SK-N-SH (cell line): ENCODE data around the gene RAB7A.

ENCODE experiments used
- CTCF ChIP-seq: fragments of 200-600 bp; sonication (generic); IDR thresholded peaks from 2 replicates; pipeline ENCODE4 v1.6.1; 2017; ENCODE audit warnings: antibody characterized with exemption, mild to moderate bottlenecking, moderate library complexity
- MAX ChIP-seq: IDR thresholded peaks from 2 replicates; pipeline ENCODE4 v1.4.0; 2012; ENCODE audit warnings: low read depth
- POLR2AphosphoS5 ChIP-seq: IDR thresholded peaks from 2 replicates; pipeline ENCODE4 v1.6.1; 2012; ENCODE audit warnings: low read depth, low read length
- RFX5 ChIP-seq: IDR thresholded peaks from 2 replicates; pipeline ENCODE4 v1.6.1; 2012; ENCODE audit warnings: mild to moderate bottlenecking, improper control_type of control experiment, low read length
- SMC3 ChIP-seq: IDR thresholded peaks from 2 replicates; pipeline ENCODE4 v1.6.1; 2012; ENCODE audit warnings: low read depth, low read length, improper control_type of control experiment
- TF ChIP-seq, protein P1 (sequence below): IDR thresholded peaks from 2 replicates; pipeline ENCODE4 v1.6.1; 2012; ENCODE audit warnings: mild to moderate bottlenecking, low read depth, low read length, moderate library complexity

- no peak for TF ChIP-seq SMC3
- no peak for TF ChIP-seq RFX5
- no peak for TF ChIP-seq POLR2AphosphoS5
- TF ChIP-seq CTCF, result no peak
- TF ChIP-seq MAX, result no peak
- TF ChIP-seq, protein P1, sequence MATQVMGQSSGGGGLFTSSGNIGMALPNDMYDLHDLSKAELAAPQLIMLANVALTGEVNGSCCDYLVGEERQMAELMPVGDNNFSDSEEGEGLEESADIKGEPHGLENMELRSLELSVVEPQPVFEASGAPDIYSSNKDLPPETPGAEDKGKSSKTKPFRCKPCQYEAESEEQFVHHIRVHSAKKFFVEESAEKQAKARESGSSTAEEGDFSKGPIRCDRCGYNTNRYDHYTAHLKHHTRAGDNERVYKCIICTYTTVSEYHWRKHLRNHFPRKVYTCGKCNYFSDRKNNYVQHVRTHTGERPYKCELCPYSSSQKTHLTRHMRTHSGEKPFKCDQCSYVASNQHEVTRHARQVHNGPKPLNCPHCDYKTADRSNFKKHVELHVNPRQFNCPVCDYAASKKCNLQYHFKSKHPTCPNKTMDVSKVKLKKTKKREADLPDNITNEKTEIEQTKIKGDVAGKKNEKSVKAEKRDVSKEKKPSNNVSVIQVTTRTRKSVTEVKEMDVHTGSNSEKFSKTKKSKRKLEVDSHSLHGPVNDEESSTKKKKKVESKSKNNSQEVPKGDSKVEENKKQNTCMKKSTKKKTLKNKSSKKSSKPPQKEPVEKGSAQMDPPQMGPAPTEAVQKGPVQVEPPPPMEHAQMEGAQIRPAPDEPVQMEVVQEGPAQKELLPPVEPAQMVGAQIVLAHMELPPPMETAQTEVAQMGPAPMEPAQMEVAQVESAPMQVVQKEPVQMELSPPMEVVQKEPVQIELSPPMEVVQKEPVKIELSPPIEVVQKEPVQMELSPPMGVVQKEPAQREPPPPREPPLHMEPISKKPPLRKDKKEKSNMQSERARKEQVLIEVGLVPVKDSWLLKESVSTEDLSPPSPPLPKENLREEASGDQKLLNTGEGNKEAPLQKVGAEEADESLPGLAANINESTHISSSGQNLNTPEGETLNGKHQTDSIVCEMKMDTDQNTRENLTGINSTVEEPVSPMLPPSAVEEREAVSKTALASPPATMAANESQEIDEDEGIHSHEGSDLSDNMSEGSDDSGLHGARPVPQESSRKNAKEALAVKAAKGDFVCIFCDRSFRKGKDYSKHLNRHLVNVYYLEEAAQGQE, result no peak
Measured at GRCh38 chr3:128736601-128737000, 10.6 kb downstream of the RAB7A start.
